Measurements from ENCODE around the gene DOLK.

DNA sequence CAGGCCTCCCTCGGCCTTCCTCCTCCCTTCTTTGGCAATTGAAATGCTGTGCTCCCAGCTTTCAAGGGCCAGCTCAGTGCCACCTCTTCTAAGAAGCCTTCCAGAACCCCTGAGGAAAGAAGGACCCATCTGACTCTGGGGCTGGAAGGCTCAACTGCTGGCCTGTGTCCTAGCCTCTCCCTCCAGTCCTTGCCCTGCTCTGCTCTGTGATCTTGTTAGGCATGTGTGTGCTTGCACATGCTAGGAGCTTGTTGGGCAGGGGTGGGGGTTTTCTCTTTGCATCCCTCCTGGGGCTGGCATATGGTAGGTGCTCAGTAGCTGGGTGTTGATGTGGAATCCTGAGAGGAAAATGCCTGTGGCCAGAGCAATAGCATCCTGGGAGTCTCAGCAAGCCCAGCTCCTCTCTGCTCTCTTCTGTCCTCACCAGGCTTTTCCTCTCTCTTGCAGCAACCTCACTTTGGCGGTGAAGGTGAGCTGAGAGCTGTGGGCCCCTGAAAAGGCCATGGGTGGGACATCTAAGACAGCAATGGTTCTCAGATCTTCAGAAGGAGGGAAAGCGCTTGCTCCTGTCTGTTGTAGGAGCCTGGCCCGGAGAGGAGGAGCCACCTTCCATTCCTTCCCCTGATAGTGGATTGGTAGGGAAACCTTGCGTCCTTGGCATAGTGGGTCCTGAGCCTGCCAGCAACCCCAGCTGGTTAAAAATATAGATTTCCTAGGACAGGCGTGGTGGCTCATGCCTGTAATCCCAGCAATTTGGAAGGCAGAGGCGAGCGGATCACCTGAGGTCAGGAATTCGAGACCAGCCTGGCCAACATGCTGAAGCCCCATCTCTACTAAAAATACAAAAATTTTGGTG, 9.9 kb downstream of the DOLK start:
- TF ChIP-seq CTCF (IDR thresholded peaks at IDR 0.05 in 2 of 3, conservative IDR thresholded peaks at IDR 0.05 in 1 of 3; ENCODE audit: borderline replicate concordance in 1 of 3, insufficient read depth in 1 of 3, low read depth in 2 of 3, low read length in 2 of 3) (no peak), TCF7L2 (IDR thresholded peaks at IDR 0.05; ENCODE audit: borderline replicate concordance, extremely low read depth, insufficient read depth, insufficient read length) (no peak), SRF (IDR thresholded peaks at IDR 0.05; ENCODE audit: low read depth) (no peak), ZFX (IDR thresholded peaks at IDR 0.05) (no peak), POLR2AphosphoS5 (IDR thresholded peaks at IDR 0.05; ENCODE audit: low read depth, low read length) (no peak), POLR2A (IDR thresholded peaks at IDR 0.05; ENCODE audit: borderline replicate concordance, extremely low read depth, insufficient read depth, insufficient read length) (no peak), EZH2 (IDR thresholded peaks at IDR 0.05) (no peak), EGR1 (IDR thresholded peaks at IDR 0.05; ENCODE audit: low read depth) (no peak)
